Astrocyte (in vitro differentiated cells and primary cell): ENCODE measurements around the gene CSRNP3. TPM values are rescaled to one million over a fixed set of nuclear protein-coding genes. Genes with fewer than 3 reads are reported as not detected.
"Not testable (repeated sequence)": the region's sequence is repeated elsewhere in the genome, so short reads cannot be mapped to it uniquely, and the experiment has no call there.

Experiments used
- DNase-seq: peaks from one replicate; pipeline ENCODE4 v3.0.0-alpha.2; 2010; ENCODE audit warnings: low read depth
- FAIRE-seq: peaks from 2 replicates; lab custom pipeline; 2011; peaks lifted over from hg19 to GRCh38; lab: Jason Lieb, UNC
- H2AFZ ChIP-seq: 2 replicates; pipeline ENCODE4 v1.6.0; 2012; ENCODE audit warnings: low read depth, low read length, inconsistent platforms
- H3K27ac ChIP-seq: 2 replicates; pipeline ENCODE4 v1.5.1; 2011; ENCODE audit warnings: low read depth, low read length, inconsistent platforms
- H3K27me3 ChIP-seq: 2 replicates; pipeline ENCODE4 v1.6.0; 2011; ENCODE audit warnings: low read length, inconsistent platforms; ENCODE audit not compliant: insufficient read depth
- H3K36me3 ChIP-seq: 2 replicates; pipeline ENCODE4 v1.5.1; 2011; ENCODE audit warnings: low read length, inconsistent platforms; ENCODE audit not compliant: insufficient read depth
- H3K4me1 ChIP-seq: 2 replicates; pipeline ENCODE4 v1.5.1; 2011; ENCODE audit warnings: low read length, inconsistent platforms; ENCODE audit not compliant: insufficient read depth
- H3K4me2 ChIP-seq: 2 replicates; pipeline ENCODE4 v1.6.0; 2012; ENCODE audit warnings: low read length, inconsistent platforms
- H3K4me3 ChIP-seq: 2 replicates; pipeline ENCODE4 v1.5.1; 2011; ENCODE audit warnings: low read depth, mild to moderate bottlenecking, low read length, inconsistent platforms; ENCODE audit not compliant: insufficient read depth
- H3K79me2 ChIP-seq: 2 replicates; pipeline ENCODE4 v1.6.0; 2012; ENCODE audit warnings: mild to moderate bottlenecking, low read length, inconsistent platforms; ENCODE audit not compliant: insufficient read depth
- H3K9ac ChIP-seq: 2 replicates; pipeline ENCODE4 v1.6.0; 2012; ENCODE audit warnings: mild to moderate bottlenecking, low read length, inconsistent platforms
- H3K9me3 ChIP-seq: 2 replicates; pipeline ENCODE4 v1.5.1; 2012; ENCODE audit warnings: low read depth, mild to moderate bottlenecking, low read length, inconsistent platforms; ENCODE audit not compliant: insufficient read depth
- H4K20me1 ChIP-seq: 2 replicates; pipeline ENCODE4 v1.6.0; 2012; ENCODE audit warnings: low read length, inconsistent platforms; ENCODE audit not compliant: insufficient read depth
- H3K27ac Mint-ChIP-seq: one replicate; pipeline ENCODE4 v1.8.0; 2021; ENCODE audit warnings: mild to moderate bottlenecking, mixed read lengths; ENCODE audit not compliant: unreplicated experiment
- H3K27me3 Mint-ChIP-seq: one replicate; pipeline ENCODE4 v1.8.0; 2021; ENCODE audit warnings: low read depth, mixed read lengths; ENCODE audit not compliant: unreplicated experiment
- H3K36me3 Mint-ChIP-seq: one replicate; pipeline ENCODE4 v1.8.0; 2021; ENCODE audit warnings: low read depth, mixed read lengths; ENCODE audit not compliant: unreplicated experiment
- H3K4me1 Mint-ChIP-seq: one replicate; pipeline ENCODE4 v1.8.0; 2021; ENCODE audit warnings: low read depth, mixed read lengths; ENCODE audit not compliant: unreplicated experiment
- H3K4me3 Mint-ChIP-seq: one replicate; pipeline ENCODE4 v1.8.0; 2021; ENCODE audit warnings: mild to moderate bottlenecking, moderate library complexity, mixed read lengths; ENCODE audit not compliant: unreplicated experiment
- H3K9me3 Mint-ChIP-seq: one replicate; pipeline ENCODE4 v1.8.0; 2021; ENCODE audit warnings: mild to moderate bottlenecking, mixed read lengths; ENCODE audit not compliant: unreplicated experiment
- CTCF ChIP-seq: IDR thresholded peaks from 2 replicates; pipeline ENCODE4 v1.5.1; 2011; ENCODE audit warnings: low read depth, mild to moderate bottlenecking, inconsistent platforms, low read length, moderate library complexity; ENCODE audit not compliant: insufficient read depth
- EZH2 ChIP-seq: IDR thresholded peaks from 2 replicates; pipeline ENCODE4 v1.6.1; 2012; ENCODE audit warnings: mild to moderate bottlenecking, low read length, inconsistent platforms; ENCODE audit not compliant: insufficient read depth
- total RNA-seq: library from RNA; stranded (reverse); gene quantifications from 2 replicates; pipeline ENCODE4 v1.2.1, GENCODE V29; 2021

Gene CSRNP3
- total RNA-seq, 1 donor from 2014 or later: 5.9 TPM

- Mint-ChIP-seq H3K4me1 (no peaks in the 10 kb centered on the region), H3K36me3 (peaks cover 2% of the 10 kb centered on the region), H3K27ac (no peak overlapping the region), H3K9me3 (no peaks in the 10 kb centered on the region), H3K27me3 (no peaks in the 10 kb centered on the region), H3K4me3 (no peak overlapping the region)
- H3K4me2 ChIP-seq: no peak overlapping the region
- no peaks in the 10 kb centered on the region for H4K20me1 ChIP-seq
- no peak overlapping the region for H3K4me3 ChIP-seq
- no peak overlapping the region for H3K27ac ChIP-seq
- no peak overlapping the region for H3K9ac ChIP-seq
- peaks cover 7% of the 10 kb centered on the region for H3K4me1 ChIP-seq
- H3K36me3 ChIP-seq: no peaks in the 10 kb centered on the region
- H2AFZ ChIP-seq: no peak overlapping the region
- H3K79me2 ChIP-seq: no peaks in the 10 kb centered on the region
- TF ChIP-seq EZH2 (no peak), CTCF (no peak)
- no peak for DNase-seq
- H3K27me3 ChIP-seq: no peaks in the 10 kb centered on the region
- no peaks in the 10 kb centered on the region for H3K9me3 ChIP-seq
- no peak for FAIRE-seq
These were observed 114.7 kb downstream of the CSRNP3 start for GRCh38 chr2:165584126-165584654.

- Histone ChIP-seq H4K20me1 (no peaks in the 10 kb centered on the region), H3K79me2 (no peaks in the 10 kb centered on the region), H3K9me3 (no peaks in the 10 kb centered on the region), H3K27ac (no peak overlapping the region), H2AFZ (no peak overlapping the region), H3K4me3 (no peak overlapping the region), H3K36me3 (no peaks in the 10 kb centered on the region), H3K4me1 (peaks cover 7% of the 10 kb centered on the region), H3K27me3 (no peaks in the 10 kb centered on the region), H3K9ac (no peak overlapping the region), H3K4me2 (no peak overlapping the region)
- H3K4me1 Mint-ChIP-seq: no peaks in the 10 kb centered on the region
- no peak overlapping the region for H3K4me3 Mint-ChIP-seq
- TF ChIP-seq EZH2: no peak
- no peak for TF ChIP-seq CTCF
- H3K27me3 Mint-ChIP-seq: no peaks in the 10 kb centered on the region
- H3K36me3 Mint-ChIP-seq: peaks cover 3% of the 10 kb centered on the region
- FAIRE-seq: no peak
- no peak for DNase-seq
- peaks cover 3% of the 10 kb centered on the region for H3K9me3 Mint-ChIP-seq
- H3K27ac Mint-ChIP-seq: no peak overlapping the region
These were observed 116.5 kb downstream of the CSRNP3 start for GRCh38 chr2:165586019-165586418.

GRCh38 chr2:165587335-165587938 lies 117.9 kb downstream of the CSRNP3 start:
- TF ChIP-seq CTCF (no peak), EZH2 (no peak)
- no peak overlapping the region for H3K4me2 ChIP-seq
- Mint-ChIP-seq H3K4me1 (no peaks in the 10 kb centered on the region), H3K9me3 (peaks cover 7% of the 10 kb centered on the region), H3K36me3 (peaks cover 7% of the 10 kb centered on the region), H3K27ac (no peak overlapping the region), H3K27me3 (no peaks in the 10 kb centered on the region), H3K4me3 (no peak overlapping the region)
- H3K9me3 ChIP-seq: no peaks in the 10 kb centered on the region
- no peak overlapping the region for H3K27ac ChIP-seq
- H3K27me3 ChIP-seq: no peaks in the 10 kb centered on the region
- no peaks in the 10 kb centered on the region for H3K36me3 ChIP-seq
- no peak overlapping the region for H3K9ac ChIP-seq
- no peaks in the 10 kb centered on the region for H3K79me2 ChIP-seq
- no peak overlapping the region for H2AFZ ChIP-seq
- H3K4me3 ChIP-seq: no peak overlapping the region
- H3K4me1 ChIP-seq: peaks cover 3% of the 10 kb centered on the region
- DNase-seq: no peak
- no peaks in the 10 kb centered on the region for H4K20me1 ChIP-seq
- FAIRE-seq: no peak

- H3K27me3 Mint-ChIP-seq, H3K4me3 ChIP-seq, DNase-seq, H3K36me3 ChIP-seq, H3K27me3 ChIP-seq, H3K4me2 ChIP-seq, H3K4me1 ChIP-seq, H3K9me3 ChIP-seq, H3K4me1 Mint-ChIP-seq, H4K20me1 ChIP-seq, FAIRE-seq, H3K36me3 Mint-ChIP-seq, H3K9ac ChIP-seq, H2AFZ ChIP-seq, H3K9me3 Mint-ChIP-seq, H3K27ac Mint-ChIP-seq, H3K4me3 Mint-ChIP-seq, H3K27ac ChIP-seq, H3K79me2 ChIP-seq: not testable (repeated sequence)
These were observed 121.5 kb downstream of the CSRNP3 start for GRCh38 chr2:165590999-165591398.
